HG03457 (cell line): ENCODE results near the gene SCCPDH.

Source experiments
- ATAC-seq: cut with Tn5 transposase; IDR thresholded peaks from one replicate; pipeline ENCODE4 v1.9.1; 2021; ENCODE audit warnings: moderate number of reproducible peaks; ENCODE audit not compliant: unreplicated experiment

Gene SCCPDH

DNA sequence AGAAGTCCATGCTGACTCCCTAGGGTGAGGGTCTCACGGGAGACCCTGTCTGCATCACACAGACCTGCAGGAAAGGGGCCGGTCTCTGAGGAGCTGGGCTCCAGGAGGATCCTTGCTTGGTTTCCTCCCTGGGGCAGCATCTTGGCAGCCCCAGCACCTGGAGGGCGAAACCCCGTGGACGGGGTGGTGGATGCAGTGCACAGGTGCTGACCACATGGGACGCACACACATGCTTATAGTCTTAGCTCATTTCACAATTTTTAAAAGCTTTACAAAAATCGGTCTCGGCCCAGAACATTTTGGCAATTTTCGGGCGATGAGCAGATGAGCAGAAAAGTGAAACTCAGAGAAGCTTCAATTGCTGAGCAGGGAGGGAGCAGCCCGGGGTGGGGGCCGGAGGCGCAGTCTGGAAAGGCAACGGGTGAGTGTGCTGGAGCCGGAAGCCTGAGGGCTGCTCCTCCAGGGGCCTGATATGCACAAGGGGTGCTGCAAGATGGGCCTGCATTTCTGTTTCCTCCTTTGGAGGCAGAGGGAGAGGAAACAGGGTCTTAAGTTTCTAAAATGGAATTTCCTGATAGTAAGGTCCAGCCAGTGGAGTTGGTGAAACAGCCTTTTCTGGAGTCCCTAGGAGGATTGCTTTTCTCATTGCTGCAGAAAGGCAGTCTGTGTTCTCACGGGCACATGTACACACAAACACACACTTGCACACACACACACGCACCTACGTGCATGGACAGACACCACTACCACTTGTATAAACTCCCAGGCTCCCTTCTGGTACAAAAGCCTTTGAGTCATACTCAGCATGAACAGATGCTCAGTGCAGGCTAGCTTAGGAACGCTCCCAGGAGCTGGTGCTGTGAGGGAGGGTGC, 60.6 kb downstream of the SCCPDH start:
- ATAC-seq, result peak; percentile 49

DNA sequence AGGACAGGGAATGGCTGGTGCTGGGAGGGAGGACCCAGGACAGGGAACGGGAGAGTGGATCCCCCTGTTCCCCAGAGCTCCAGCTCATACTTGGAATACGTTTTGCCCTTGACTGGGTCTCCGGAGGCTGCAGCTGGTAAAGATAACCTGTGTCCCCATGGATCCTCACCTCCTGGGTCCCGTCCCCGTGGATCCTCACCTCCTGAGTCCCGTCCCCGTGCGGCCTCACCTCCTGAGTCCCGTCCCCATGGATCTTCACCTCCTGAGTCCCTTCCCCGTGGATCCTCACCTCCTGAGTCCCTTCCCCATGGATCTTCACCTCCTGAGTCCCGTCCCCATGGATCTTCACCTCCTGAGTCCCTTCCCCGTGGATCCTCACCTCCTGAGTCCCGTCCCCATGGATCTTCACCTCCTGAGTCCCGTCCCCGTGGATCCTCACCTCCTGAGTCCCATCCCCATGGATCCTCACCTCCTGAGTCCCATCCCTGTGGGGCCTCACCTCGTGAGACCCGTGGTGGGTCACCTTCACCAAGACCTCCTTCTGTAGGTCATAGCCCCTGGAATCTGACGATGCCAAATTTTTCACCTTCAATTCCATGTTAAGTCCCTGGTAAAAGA, 61.4 kb downstream of the SCCPDH start:
- ATAC-seq, result no peak

DNA sequence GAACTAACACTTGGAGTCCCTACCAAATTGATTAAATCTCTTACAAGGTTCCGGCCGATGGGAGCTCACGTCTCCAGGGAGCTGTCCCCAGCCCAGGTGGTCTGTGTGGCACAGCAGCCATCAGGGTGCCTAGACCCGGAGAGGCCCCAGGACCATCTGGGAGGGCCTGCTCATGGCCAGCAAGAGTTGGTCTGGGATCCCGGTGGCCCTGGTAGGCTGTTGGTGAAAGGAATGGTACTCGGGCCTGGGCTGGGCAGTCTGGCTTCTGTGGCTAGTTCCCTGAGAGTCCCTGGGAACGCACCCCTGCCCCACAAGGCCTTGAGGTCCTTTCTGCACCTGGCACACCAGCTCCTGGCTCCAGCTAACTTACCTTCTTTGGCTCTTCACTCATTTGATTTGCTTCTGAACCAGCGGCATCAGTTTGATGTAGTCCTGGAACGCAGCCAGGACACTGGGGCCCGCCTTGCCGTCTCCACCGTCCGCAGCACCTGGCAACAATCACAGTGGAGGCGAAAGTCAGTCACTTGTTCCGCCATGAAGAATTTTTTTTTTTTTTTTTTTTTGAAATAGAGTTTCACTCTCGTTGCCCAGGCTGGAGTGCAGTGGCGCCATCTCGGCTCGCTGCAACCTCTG, 62.5 kb downstream of the SCCPDH start:
- no peak for ATAC-seq

DNA sequence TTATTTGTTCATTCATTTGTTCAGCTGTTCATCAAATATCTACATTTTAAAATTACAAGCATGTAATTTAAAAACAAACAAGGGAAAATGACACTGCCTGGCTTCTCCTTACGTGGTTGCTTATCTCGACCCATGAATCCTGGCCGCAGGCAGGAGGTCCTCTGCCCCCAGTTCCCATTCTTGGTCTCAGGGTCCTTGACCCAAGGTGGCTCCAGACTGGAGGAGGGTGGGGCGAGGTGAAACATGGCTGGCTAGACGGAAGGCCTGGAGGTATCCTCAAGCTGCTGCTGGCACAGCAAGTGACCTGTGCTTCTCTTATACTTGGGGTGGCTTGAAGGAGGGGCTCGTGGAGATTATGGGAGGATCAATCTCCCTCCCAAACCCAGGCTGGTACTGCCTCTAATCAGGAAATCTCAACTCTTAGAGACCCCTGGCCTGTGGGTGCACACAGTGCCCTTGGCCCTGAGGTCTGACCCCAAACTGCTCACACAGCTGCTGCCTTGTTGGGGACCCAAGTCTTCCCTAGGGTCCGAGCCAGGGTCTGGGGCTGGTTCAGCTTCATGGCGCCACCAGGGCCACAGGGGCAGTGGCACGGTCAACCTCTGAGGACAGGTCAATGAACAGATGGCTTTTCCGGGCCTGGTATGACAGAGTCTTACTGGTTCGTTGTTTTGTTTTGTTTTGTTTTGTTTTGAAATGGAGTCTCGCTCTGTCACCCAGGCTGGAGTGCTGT, 63.7 kb downstream of the SCCPDH start:
- no peak for ATAC-seq

DNA sequence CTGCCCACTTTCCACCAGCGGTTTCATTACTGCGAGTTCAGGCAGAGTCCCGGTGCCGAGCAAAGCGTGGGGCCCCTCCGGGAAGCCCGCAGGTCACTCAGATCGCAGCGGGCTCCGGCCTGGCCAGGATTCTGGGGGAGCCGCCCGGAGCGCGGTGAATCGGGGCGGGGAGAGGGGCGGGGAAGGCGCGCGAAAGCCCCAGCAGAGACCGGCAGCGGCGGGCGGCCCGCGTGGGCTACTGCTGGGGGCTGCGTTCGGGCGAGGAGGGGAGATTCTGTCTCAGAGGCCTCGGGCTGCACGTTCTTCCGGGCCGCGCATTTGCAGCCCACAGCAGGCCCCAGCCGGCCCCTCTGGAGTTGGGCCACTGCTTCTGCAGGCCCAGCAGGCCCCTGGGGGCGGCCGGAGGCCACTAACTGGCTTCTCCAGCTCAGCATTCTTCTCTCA, 64.7 kb downstream of the SCCPDH start:
- no peak for ATAC-seq

DNA sequence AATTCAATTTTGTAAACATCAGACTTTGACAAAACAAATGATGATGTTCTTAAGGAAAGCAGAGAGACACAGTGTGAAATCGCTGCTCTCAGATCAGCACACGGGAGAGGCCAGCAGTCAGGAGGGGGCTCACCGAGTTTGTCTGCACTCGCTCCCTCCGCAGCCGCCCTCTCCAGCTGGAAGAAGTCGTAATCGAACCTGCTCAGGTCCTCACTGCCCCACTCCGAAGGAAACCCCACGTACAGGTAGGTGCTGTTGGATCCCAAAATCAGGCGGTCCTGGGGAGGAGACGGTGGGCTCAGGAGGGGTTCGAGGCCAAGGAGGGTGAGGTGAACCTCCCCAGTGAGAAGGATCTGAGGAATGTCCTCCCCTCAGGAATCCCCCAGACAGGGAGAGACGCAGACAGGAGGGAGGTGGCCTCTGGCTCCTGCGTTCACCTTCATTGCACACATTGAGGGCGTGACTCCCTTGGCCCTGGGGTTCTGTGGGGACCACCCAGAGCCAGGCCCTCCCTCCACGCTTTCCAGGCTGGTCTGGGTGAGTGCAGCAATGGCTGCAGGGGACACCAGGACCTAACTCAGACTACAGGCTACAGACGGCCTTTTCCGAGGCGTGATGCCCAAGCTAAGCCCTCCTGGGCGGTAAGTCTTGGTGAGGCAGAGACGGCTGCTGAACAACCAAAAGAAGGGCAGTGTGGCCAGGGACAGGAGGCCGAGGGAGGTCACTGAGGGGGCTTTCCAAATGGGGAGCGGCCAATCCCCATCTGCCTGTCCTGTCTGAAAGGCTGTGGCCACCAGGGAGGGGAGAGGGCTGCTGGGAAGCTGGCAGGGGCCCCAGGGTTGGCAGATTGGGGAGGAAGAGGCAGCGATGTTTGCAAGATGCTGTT, 65.5 kb downstream of the SCCPDH start:
- no peak for ATAC-seq

DNA sequence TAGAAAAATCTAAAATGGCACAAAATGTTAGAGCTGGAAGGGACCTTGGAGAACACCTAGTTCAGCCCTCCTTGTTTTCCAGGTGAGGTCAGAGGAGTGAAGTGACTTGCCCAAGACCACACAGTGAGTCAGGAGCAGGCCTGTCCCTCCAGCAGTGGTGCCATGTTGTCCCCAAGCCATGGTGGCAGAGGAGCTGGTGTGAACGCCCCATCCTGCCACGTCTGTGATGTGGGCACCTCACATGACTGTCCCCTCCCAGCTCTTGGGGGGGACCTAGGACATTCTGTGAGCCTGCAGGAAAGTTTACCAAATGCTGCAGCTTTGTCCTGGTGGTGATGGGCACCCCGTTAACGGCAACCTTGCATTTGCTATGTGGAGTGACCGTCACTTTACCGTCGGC, 66.2 kb downstream of the SCCPDH start:
- no peak for ATAC-seq

DNA sequence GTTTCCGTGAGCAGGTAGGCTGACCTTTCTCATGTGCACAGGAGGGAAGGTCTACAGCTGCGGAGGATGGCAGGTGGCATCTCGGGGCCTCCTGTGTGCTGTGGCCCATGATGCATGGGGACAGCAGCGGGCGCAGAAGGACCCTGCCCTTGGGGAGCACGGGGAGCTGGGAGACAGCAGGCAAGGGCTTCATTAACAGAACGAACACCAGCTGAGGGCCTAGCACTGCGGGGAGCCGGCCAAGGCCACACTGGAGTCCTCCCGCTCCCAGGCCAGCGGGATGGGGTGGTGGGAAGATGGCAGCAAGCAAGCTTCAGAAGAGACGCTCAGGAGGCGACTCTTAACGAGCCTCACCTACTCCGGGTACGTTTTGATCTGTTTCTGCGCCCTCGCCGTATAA, 66.6 kb downstream of the SCCPDH start:
- ATAC-seq, result no peak

DNA sequence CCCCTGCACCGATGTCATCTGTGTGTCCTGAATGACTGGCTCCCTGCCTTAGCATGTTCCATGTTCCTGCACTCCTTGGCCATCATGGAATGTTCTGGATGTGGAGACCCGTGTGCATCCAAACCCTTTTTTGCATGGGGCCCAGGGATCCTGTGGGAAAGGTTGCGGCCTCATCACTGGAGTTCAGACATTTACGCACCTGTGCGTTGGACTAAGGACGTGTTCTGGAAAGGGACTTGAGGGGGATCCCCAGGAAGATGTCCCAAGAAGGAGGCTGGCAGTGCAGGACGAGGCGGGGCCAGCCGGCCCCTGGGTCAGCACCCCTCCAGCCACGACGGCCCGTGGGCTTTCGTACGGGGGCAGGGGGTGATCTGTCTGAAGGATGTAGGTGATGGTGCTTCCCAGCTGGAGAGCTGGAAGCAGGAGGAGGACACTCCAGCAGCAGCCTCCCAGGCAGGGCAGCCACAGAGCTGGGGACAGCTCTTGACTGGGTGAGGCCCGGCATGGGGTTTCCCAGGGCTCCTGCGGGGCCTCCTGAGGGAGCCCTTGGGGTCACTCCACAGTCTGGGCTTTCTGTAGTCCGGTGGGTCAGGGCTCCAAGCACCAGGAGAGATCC, 67.2 kb downstream of the SCCPDH start:
- no peak for ATAC-seq

DNA sequence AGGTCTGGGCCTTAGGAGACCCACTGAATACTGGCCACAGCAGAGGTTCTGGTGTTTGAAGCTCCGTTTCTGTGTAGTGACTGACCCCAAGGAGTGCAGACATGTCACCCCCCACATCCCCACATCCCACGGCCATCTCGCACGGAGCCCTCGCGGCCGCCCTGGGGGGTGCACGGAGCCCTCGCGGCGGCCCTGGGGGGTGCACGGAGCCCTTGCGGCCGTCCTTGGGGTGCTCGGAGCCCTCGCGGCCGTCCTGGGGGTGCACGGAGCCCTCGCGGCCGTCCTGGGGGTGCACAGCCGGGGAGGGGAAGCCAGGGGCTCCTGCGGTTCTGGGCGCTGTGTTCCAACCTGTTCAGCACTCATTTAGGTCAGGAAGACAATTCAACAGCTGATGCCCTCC, 68.4 kb downstream of the SCCPDH start:
- no peak for ATAC-seq

DNA sequence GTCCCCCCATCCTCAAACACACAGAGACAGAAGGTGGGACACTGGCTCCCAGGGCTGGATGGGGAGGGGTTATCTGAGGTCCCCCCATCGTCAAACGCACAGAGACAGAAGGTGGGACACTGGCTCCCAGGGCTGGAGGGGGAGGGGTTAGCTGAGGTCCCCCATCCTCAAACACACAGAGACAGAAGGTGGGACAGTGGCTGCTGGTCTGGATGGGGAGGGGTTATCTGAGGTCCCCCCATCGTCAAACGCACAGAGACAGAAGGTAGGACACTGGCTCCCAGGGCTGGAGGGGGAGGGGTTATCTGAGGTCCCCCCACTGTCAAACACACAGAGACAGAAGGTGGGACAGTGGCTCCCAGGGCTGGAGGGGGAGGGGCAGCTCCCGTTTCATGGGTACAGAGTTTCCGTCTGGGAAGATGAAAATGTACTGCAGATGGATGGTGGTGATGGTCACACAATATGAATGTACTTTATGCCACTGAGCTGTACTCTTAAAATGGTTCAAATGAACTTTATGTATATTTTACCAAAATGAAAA, 69.2 kb downstream of the SCCPDH start:
- no peak for ATAC-seq

DNA sequence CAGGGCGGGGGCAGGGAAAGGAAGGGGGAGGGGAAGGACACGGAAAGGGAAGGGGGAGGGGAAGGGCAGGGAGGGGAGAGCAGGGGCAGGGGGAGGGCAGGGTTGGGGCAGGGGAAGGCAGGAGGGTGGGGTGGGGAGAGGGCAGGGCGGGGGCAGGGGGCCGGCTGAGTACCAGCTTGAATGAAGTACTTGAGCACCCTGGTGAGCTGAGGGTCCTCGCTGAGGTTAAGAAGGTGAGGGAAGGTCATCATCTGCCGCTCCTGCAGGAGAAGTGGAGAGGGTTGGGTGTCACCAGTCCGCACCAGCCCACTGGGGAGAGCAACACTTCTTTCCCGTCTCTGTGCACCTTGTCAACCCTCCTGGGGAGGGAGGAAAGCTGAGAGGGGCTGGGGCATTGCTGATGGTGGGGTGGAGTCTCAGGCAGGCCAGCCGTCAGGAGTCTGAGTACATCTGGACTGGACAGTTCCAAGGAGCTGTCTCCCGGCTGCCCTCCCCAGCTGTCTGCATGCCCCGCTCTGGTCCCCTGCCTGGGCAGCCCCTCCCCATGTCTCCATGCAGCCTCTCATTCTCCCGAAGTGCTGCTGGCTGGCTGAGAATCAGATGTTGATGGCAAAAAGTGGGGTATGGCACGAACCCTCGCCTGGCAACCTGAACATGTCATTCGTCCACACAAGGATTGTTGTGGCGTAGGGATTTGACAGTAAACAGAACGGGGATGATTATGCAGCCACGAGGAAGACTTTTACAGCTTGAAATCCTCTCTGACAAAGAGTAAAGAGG, 70.0 kb downstream of the SCCPDH start:
- no peak for ATAC-seq

DNA sequence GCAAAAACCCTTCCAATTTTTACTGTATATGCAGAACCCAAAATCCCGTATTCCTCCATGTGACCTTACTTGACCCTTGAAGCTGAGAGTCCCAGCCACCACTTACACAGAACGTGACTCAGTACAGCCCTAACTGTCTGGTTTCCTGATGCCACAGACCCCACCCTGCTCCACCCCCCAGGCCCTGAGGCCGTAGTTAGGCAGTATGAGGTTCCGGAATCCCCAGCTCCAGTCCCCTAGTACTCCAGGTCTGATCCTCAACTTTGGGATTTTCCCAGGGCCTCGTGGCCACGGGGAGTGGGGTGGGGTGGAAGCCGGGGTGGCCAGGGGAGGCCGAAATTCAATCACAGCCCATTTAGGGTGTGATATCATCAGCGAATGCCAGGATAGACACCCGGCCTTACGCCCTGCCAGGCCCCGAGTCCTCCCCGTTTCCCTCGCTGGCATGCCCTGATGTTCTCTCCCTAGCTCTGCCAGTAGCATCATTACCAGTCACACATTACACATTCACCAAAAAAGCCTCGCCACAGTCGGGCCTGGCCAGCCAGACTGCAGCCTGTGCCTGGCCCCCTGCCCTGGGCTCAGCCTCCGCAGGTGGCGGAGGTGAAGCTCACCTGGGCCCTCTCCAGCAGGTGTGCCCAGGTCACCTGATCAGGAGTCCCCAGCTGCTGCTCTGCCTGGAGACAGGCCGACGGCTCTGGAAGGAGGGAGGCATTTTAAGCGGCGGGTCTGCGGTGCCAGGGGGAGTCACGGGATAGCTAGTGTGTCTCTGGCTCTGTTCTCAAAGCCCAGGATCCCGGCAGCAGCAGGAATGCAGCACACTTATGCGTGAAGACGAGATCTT, 70.8 kb downstream of the SCCPDH start:
- no peak for ATAC-seq

DNA sequence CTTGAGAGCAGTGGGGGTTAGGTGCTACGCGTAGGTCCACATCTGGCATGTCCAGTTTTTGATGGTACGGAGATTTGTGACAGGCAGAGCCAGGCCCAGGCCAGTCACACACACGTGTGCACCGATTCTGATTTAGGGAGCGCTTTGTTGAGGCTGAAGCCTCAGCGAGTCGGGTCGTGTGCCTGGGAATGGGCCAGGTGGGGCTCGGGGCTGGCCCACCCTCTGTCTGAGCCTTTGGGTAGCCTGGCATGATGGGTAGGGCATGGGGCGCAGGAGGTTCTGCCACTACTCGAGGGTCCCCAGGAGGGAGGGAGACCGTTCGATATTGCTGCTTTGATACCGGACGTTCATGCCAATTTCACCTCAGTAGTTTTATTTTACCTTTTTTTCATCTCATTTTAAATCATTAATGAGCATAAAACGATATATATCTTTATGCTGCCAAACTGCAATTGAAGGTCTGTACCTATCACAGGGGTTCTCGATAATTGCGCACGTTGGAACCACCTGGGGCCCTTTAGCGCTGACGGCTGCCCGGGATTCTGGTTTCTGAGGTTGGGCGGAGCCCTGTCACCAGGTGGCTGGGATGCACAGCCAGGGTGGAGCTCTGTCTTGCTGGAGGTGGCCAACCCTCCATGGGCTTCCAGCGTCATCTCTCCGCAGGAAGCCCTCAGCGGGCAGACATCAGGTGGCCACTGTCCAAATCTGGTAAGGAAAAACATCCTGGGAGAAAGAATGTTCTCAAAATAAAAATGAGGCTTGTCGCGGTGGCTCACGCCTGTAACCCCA, 71.9 kb downstream of the SCCPDH start:
- no peak for ATAC-seq

DNA sequence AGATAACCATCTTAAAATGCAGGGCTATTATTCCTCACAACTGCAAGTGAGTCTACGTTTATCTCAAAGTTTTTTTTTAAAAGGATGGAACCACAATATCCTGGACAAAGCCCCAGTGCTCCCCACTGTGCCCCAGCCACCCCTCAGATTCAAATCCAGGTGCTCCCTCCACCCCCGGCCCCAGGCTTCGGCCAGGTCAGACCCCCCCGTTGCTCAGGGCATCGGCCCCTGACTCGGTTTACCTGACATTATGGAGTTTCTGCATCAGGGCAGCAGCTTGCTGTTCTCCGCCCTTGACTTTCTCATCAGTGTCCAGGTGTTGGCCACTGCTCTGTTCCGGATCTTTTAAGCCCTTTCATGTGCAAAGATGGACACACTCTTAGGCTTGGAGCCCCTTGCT, 72.9 kb downstream of the SCCPDH start:
- ATAC-seq, result no peak

DNA sequence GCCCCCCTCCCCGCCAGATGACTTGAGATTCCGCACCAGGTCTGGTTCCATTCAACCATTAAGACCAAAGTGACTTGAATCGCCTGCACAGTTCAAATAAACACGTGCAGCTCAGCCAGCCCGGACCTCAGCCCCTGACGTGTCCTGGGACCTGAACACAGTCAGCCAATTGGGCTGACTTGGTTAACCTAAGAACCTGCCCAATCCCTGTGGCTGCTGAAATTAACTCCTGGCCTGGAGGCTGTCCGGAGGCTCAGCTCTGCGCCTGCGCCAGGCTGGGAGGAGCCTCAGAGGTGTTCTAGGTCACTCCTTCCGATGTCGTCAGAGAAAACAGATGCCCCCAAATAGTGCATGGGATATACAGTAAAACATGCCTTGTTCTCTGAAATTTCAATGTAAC, 73.4 kb downstream of the SCCPDH start:
- ATAC-seq, result no peak

DNA sequence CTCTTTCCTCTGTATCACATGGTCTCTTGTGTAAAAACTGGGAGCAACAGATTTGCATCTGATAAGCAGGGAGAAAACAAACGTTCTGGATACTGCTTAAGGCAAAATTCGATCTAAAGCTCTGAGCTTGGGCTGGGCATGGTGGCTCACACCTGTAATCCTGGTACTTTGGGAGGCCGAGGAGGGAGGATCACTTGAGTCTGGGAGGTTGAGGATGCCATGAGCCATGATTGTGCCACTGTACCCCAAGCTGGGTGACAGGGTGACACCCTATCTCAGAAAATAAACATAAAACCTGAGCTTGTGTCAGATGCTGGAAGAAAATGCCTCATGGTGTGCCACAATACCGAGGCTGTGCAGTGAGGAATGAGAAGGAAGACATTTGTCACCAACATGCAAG, 73.9 kb downstream of the SCCPDH start:
- no peak for ATAC-seq
